Heart right ventricle (tissue), 16 donors: ENCODE results near the gene SHISA6. TPM values are rescaled to one million over a fixed set of nuclear protein-coding genes. Genes with fewer than 3 reads are reported as not detected.

Experiments used
- ATAC-seq, 8 donors: fragments of 200-7000 bp; cut with Tn5 transposase; one replicate each; pipeline ENCODE4 v1.9.1; 2020; ENCODE audit warnings: mild to moderate bottlenecking in 8 of 8, moderate library complexity in 8 of 8, moderate number of reproducible peaks in 1 of 8
- DNase-seq, 2 donors: peaks; one replicate each; pipeline ENCODE4 v3.0.0-alpha.2; 2020
- H3K27ac ChIP-seq, 10 donors: fragments of 200-600 bp; sonication (generic) in 2 of 10; one replicate each; pipeline versions ENCODE4 v1.5.0 to v1.8.0; 2020 to 2022; ENCODE audit warnings: mild to moderate bottlenecking in 3 of 10
- H3K27me3 ChIP-seq, 7 donors: fragments of 200-600 bp; one replicate each; pipeline ENCODE4 v1.8.0; 2021 to 2022; ENCODE audit warnings: mild to moderate bottlenecking in 2 of 7
- H3K36me3 ChIP-seq, 9 donors: fragments of 200-600 bp; sonication (generic) in 1 of 9; one replicate each; pipeline versions ENCODE4 v1.5.0 to v1.8.0; 2020 to 2022; ENCODE audit warnings: mild to moderate bottlenecking in 2 of 9
- H3K4me1 ChIP-seq, 9 donors: fragments of 200-600 bp; sonication (generic) in 1 of 9; one replicate each; pipeline versions ENCODE4 v1.5.0 to v1.8.0; 2020 to 2022; ENCODE audit warnings: mild to moderate bottlenecking in 4 of 9
- H3K4me3 ChIP-seq, 10 donors: fragments of 200-600 bp; sonication (generic) in 2 of 10; one replicate each; pipeline versions ENCODE4 v1.5.0 to v1.8.0; 2020 to 2022; ENCODE audit warnings: mild to moderate bottlenecking in 7 of 10, moderate library complexity in 2 of 10
- H3K9me3 ChIP-seq, 11 donors: fragments of 200-600 bp in 10 of 11; sonication (generic) in 2 of 11; one replicate each; pipeline versions ENCODE4 v1.5.0 to v1.8.0; 2013 to 2022; ENCODE audit warnings: mild to moderate bottlenecking in 2 of 11, control low read depth in 1 of 11, moderate library complexity in 1 of 11
- WGBS, 2 donors: extraction: QIAGEN DNeasy Blood & Tissue Kit; methylation state at CpG; one replicate each; pipeline ENCODE4 v1.1.7; 2013; ENCODE audit warnings: inconsistent platforms in 1 of 2; 5-methylcytosine and 5-hydroxymethylcytosine counted together
- intact Hi-C, 10 donors: fragments of 100-400 bp; cut with DNase I; formaldehyde crosslinking; loops; one replicate each; pipeline versions ENCODE4 v1.11.1 to v1.14.2; 2022
- polyA plus RNA-seq, 2 donors: library from polyadenylated mRNA; stranded (reverse); fragments of 200-250 nt; gene quantifications; one replicate each; pipeline ENCODE4 v1.2.3, GENCODE V29; 2013
- total RNA-seq, 10 donors: library from RNA; stranded (reverse); fragmentation: NEBNext Ultra II Directional in 3 of 10; extraction: Animal tissue kit (Norgen Biotek cat#: 25700) in 3 of 10; gene quantifications; one replicate each; pipeline versions ENCODE4 v1.2.1 to v1.2.4, GENCODE V29; 2021 to 2023
- TF ChIP-seq, protein P1 (sequence below), 9 donors: fragments of 200-600 bp; sonication (generic) in 2 of 9; IDR thresholded peaks; one replicate each; pipeline versions ENCODE4 v1.5.0 to v1.8.0; 2021 to 2022; ENCODE audit warnings: antibody characterized with exemption in 9 of 9, mild to moderate bottlenecking in 5 of 9, moderate library complexity in 1 of 9
- donor health status: Arrhythmogenic right ventricular cardiomyopathy.
- donor health status: ischemic (EF 13 %, LVEDD 7.1; RV severe dilation, severe dysfunction).
- donor health status: healthy with polysubstance abuse.
- donor health status: DM: no; HTN: yes; CAD: no.
- donor health status: DM: no; HTN: no; CAD: no.
- donor health status: ischemic (EF 25% LVEDD 6.9; RV normal size, moderate dysfunction).
- donor health status: ischemic (EF 25% LVEDD 5.7; RV mildly dilated, moderate dysfunction).
- donor health status: healthy.
- donor health status: DM: yes; HTN: yes; CAD: no.
- donor health status: Ischemic cardiomyopathy.
- donor health status: ischemic (EF 35%, LVEDD 5.7; RV mildly dilated, moderate dysfunction).
- donor health status: nonischemic (EF 11% LVEDD 7.7; RV severe dilation, severe dysfunction).
- donor health status: DM: yes; HTN: yes; CAD: no.
- donor health status: PGD.
- donor health status: ischemic (EF 29% LVEDD 5.4; RV normal size, mild dysfunction).
- donor health status: nonischemic (EF 23%, LVEDD 6.1; RV moderate dilation, normal function).

Gene SHISA6
- total and polyA plus RNA-seq, 12 donors, result 0.06 to 0.66 (median 0.23) TPM

DNA sequence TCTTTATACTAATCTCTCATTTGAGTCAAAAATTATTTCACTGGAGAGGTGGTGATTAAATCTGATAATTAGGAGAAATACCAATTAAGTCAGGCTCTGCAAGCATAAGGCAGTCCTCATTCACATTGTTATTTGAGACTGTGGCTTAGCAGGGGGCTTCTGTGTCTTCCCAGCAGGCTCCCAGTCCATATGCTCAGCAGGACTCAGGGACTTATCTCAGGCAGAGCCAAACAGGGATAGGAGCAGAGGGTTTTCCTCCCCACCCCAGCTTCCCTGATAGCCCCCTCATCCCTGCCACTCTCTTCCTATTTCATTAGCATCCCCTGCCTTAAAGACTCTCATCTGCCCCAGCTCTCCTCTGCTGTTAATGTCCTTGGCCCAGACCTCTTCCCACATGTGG, 252.9 kb downstream of the SHISA6 start:
- Histone ChIP-seq H3K9me3 (peaks cover 0 to 3% (median 0%) of the 10 kb centered on the region in 11 donors), H3K36me3 (no peaks in the 10 kb centered on the region), H3K27me3 (peaks cover 0 to 6% (median 0%) of the 10 kb centered on the region in 7 donors), H3K4me1 (no peaks in the 10 kb centered on the region), H3K27ac (no peak overlapping the region), H3K4me3 (no peak overlapping the region)
- DNase-seq (no peak), ATAC-seq (no peak)
- intact Hi-C loops, result no loop called here
- TF ChIP-seq, protein P1, sequence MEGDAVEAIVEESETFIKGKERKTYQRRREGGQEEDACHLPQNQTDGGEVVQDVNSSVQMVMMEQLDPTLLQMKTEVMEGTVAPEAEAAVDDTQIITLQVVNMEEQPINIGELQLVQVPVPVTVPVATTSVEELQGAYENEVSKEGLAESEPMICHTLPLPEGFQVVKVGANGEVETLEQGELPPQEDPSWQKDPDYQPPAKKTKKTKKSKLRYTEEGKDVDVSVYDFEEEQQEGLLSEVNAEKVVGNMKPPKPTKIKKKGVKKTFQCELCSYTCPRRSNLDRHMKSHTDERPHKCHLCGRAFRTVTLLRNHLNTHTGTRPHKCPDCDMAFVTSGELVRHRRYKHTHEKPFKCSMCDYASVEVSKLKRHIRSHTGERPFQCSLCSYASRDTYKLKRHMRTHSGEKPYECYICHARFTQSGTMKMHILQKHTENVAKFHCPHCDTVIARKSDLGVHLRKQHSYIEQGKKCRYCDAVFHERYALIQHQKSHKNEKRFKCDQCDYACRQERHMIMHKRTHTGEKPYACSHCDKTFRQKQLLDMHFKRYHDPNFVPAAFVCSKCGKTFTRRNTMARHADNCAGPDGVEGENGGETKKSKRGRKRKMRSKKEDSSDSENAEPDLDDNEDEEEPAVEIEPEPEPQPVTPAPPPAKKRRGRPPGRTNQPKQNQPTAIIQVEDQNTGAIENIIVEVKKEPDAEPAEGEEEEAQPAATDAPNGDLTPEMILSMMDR (IDR thresholded peaks at IDR 0.05), result no peak

DNA sequence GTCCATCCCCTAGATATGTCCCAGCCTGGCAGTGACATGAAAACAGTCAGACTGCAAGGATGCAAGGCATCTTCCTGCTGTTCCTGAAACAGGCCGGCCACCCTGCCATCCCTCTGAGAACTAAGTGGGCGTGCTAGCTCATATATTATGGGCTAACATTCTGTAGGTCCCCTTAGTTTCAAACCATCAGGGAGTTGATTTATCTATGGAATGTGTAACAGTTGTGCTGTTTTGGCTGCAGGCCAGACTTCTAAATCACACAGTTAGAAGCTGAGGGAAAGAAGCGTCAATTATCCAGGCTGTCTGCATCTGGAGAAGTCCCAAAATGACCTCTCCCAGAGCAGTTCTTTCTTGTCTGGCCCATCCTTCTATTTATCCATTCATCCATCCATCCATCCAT, 254.6 kb downstream of the SHISA6 start:
- Histone ChIP-seq H3K4me3 (no peak overlapping the region), H3K27me3 (peaks cover 0 to 9% (median 0%) of the 10 kb centered on the region in 7 donors), H3K4me1 (no peaks in the 10 kb centered on the region), H3K27ac (no peak overlapping the region), H3K36me3 (no peaks in the 10 kb centered on the region), H3K9me3 (no peaks in the 10 kb centered on the region)
- intact Hi-C loops, result no loop called here
- ATAC-seq, result no peak
- WGBS, 2 donors, result 17 to 25% methylated on average over 3 of the region's 3 CpGs
- TF ChIP-seq, protein P1 (IDR thresholded peaks at IDR 0.05), result no peak
- no peak for DNase-seq

DNA sequence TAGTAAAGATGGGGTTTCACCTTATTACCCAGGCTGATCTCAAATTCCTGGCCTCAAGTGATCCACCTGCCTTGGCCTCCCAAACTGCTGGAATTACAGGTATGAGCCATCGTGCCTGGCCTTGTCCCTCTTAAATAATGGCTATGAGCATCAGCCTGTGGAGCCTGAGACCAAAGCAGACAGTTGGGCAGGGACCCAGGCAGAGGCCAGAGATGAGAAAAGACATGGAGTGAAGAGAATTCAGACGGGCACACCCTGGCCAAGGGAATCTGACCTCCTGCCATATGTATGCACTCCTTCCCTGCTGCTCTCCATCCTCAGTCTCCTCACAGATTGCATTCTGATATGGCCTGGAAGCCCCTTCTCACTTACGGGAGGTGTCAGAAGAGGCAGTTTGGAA, 258.9 kb downstream of the SHISA6 start:
- intact Hi-C loops, result no loop called here

DNA sequence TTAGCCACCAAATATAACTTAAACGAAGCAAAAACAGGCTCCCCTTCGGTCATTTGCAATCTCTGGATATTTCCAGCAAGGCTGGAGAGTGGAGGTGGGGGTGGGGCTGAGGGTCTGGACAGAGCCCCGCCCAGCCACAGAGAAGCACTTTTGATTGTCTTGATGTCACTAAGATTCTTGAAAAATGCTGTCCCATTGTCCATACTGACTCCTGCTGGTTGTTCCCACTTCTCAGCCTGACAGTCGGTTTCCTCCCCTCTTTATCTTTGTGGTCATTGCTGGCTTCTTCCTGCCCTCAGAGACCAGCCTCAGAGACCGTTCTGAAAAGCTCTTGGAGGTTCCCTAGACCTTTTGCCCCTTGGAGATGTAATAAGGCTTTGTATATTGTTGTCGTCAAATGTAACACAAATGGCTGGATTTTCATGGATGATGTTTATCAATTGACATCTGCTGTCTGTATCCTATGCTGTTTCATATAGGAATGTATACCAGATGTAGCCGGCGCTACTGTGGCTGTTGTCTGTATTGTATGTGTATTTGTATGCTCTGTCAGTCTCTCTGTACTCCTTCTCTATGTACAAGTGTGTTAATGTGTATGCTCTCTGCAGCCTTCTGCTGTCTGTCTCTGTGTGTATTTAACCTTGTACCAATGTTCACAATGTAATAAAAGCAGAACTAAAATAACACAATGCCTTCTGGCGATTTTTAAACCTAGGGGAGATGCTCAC, 262.5 kb downstream of the SHISA6 start:
- WGBS, 2 donors, result 64 to 71% methylated on average over 9 of the region's 9 CpGs
- no peaks in the 10 kb centered on the region for H3K4me1 ChIP-seq
- no peak overlapping the region for H3K27ac ChIP-seq
- no peaks in the 10 kb centered on the region for H3K9me3 ChIP-seq
- H3K36me3 ChIP-seq, result no peaks in the 10 kb centered on the region
- peaks cover 0 to 12% (median 0%) of the 10 kb centered on the region in 7 donors for H3K27me3 ChIP-seq
- ATAC-seq (no peak), DNase-seq (no peak)
- TF ChIP-seq, protein P1 (IDR thresholded peaks at IDR 0.05), result no peak
- H3K4me3 ChIP-seq, result no peak overlapping the region
- intact Hi-C loops, result no loop called here

More for the DNA sequence above, 258.9 kb downstream of the SHISA6 start:
- no peaks in the 10 kb centered on the region for H3K9me3 ChIP-seq
- no peaks in the 10 kb centered on the region for H3K4me1 ChIP-seq
- ATAC-seq (no peak), DNase-seq (no peak)
- H3K4me3 ChIP-seq, result no peak overlapping the region
- TF ChIP-seq, protein P1 (IDR thresholded peaks at IDR 0.05), result no peak
- WGBS, 2 donors, result 80 to 84% methylated on average over 3 of the region's 3 CpGs
- H3K36me3 ChIP-seq, result no peaks in the 10 kb centered on the region
- H3K27ac ChIP-seq, result no peak overlapping the region
- H3K27me3 ChIP-seq, result peaks cover 0 to 13% (median 0%) of the 10 kb centered on the region in 7 donors
